Activated CD8-positive, alpha-beta memory T cell treated with anti-CD3 and anti-CD28 coated beads for 4 hours (primary cell): ENCODE measurements around the gene ALOXE3.
"Not testable (repeated sequence)": the region's sequence is repeated elsewhere in the genome, so short reads cannot be mapped to it uniquely, and the experiment has no call there.

ENCODE experiments used
- DNase-seq, 2 donors: peaks; one replicate each; pipeline ENCODE4 v3.0.0-alpha.2; 2020; ENCODE audit warnings: low read depth in 2 of 2

ALOXE3 gene

GRCh38 chr17:8096541-8096940, 21.8 kb downstream of the ALOXE3 start:
- DNase-seq: no peak

GRCh38 chr17:8095361-8095760, 23.0 kb downstream of the ALOXE3 start:
- no peak for DNase-seq

GRCh38 chr17:8091033-8091687, 27.2 kb downstream of the ALOXE3 start:
- DNase-seq: no peak

DNA sequence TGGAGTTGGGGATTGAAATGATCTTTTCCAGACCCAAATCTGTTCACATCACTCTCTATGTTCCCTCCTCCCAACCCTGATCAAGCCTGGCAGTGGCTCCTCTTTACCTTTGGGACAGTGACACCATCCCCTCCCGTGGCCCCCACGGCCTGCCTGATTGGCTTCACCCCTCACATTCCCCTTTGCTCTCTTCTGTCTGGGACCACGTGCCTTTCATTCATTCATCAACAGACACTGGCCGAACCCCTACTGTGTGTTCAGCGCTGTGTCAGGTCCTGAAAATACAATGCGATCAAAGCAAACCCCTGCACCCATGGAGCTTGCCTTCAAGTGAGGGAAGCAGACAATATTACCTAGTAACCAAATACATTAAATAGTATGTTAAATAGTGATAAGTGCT, 28.6 kb downstream of the ALOXE3 start:
- no peak for DNase-seq

DNA sequence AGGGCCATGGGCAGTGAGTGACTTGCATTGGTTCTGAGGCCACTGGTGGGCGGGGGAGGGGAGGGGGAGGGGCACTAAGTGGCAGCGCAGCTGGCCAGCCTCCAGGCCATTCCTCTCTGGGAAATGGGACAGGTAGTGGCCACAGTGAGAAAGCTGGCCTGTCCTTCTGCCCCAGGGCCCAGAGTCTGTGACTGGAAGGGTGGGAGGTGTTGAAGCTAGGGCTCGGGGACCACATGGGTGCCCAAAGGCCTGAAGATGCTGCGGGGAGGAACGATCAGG, 30.4 kb downstream of the ALOXE3 start:
- DNase-seq: no peak

GRCh38 chr17:8087075-8087951, 31.0 kb downstream of the ALOXE3 start, which contains the start of gene ALOX12B:
ALOX12B (minus strand) TSS chr17:8087716; CDS start chr17:8087442, 274 bp downstream.
- DNase-seq: no peak

GRCh38 chr17:8084250-8084649, 34.1 kb downstream of the ALOXE3 start:
- DNase-seq: no peak

GRCh38 chr17:8082292-8082691, 36.0 kb downstream of the ALOXE3 start:
- no peak for DNase-seq

- DNase-seq: no peak
Observed at GRCh38 chr17:8081876-8082275, 36.4 kb downstream of the ALOXE3 start.

DNA sequence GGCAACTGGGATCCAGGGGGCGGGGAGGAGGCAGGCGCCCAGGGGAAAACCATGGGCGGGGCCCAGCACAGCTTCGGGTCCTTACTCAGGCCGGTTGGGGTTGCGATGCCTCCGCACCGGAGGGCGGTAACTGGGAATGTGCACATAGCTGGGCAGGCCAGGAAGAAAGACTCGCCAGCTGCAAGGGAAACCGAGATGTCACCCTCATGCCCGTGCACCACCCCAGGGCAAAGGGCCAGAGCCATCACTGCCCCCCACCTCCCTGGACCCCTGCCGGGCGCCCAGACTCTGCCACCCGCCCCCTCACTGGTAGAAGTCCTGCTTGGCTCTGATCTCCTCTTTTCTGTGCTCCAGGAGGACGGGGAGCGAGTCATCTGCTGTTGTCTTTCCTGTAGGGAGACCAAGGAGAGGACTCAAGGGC, 37.5 kb downstream of the ALOXE3 start:
- no peak for DNase-seq

- no peak for DNase-seq
Observed at GRCh38 chr17:8080208-8080798, 38.0 kb downstream of the ALOXE3 start.

GRCh38 chr17:8079291-8080207, 38.8 kb downstream of the ALOXE3 start:
- peak; percentile 54 to 62 for DNase-seq

DNA sequence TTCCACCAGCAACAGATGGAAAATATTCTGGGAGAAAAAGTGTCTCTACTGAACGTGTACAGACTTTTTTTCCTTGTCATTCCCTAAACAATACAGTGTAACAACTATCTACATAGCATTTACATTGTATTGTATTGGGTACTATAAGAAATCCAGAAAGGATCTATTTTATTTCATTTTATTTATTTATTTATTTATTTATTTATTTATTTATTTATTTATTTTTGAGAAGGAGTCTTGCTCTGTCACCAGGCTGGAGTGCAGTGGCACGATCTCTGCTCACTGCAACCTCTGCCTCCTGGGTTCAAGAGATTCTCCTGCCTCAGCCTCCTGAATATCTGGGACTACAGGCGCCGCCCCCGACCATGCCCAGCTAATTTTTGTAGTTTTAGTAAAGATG, 40.4 kb downstream of the ALOXE3 start:
- DNase-seq: not testable (repeated sequence)

GRCh38 chr17:8076502-8077266, 41.6 kb downstream of the ALOXE3 start:
- DNase-seq: no peak

DNA sequence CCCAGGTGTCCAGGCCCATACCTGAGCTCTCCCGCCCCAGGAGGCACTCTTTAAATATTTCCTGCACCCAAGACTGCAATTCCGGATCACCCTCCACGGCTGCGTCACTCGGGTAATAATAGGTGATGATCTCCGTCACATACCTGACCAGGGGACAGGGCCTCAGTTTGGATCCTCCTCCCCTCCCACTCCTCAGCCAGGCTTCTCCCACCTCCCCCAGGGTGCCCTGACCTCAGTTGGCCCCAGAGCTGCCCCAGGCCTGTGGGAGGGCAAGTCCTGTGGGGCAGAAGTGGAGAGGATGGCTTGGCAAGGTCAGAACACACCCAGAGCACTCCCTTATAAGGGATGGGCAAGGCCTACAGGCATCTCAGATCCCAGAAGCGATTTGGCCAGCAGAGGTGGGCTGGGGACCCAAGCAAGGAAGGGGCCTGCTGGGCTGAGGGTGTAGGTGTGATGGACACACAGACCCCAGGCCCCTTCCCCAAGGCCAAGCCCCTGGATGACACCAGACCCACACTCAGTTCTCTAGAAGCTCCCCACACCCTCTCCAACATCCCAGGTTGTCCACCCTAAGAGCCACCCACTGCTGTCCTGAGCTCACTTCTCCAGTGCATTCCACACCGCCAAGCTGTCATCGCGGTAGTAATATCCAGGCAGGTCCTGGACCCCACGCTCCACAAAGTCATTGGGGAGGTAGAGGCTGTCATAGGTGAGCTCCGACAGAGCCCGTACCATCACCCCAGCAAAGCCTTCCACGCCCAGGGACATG, 42.6 kb downstream of the ALOXE3 start:
- no peak for DNase-seq

DNA sequence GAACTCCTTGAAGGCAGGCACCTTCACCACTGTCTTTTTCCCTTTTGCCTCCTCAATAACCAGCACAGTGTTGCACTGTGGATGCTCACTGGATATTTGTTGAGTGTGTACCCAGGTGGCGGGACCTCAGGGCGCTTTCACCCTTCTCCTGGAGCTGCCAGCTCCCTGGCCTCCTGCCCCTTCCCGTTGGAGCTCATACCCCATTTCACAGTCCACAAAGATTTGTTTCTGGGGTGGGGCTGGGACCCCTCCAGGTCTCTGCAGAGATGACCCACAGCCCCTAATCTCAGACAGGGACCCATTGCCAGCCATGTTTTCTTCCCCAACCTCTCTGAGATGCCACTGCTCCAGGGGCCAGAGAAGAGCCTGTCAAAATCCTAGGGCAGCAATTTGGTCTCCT, 43.2 kb downstream of the ALOXE3 start:
- DNase-seq: no peak

DNA sequence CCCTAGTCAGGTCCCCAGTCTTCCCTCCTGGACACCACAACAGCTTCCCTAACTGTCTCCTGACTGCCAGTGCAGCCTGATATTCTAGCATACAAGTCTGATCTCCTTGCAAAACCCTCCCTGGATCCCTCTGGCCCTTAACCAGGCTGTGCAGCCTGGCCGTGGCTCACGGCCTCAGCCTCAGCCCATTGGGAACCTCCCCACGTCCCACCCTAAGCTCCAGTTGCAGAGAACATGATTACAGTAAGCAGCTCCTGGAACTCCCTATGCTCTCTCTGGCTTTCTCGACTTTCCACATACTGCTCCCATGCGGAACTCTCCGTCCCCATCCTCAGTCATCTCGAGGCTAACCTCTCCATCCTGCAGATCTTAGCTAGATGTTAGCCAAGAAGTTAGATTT, 43.8 kb downstream of the ALOXE3 start:
- no peak for DNase-seq

GRCh38 chr17:8073627-8074484, 44.5 kb downstream of the ALOXE3 start:
- DNase-seq: peak; percentile 68 to 70

- DNase-seq: no peak
Observed at GRCh38 chr17:8072729-8073461, 45.4 kb downstream of the ALOXE3 start.
